Lung (tissue), 12 donors: ENCODE measurements around the gene ATAD3B. TPM values are rescaled to one million over a fixed set of nuclear protein-coding genes. Genes with fewer than 3 reads are reported as not detected.
"Not testable (repeated sequence)": the region's sequence is repeated elsewhere in the genome, so short reads cannot be mapped to it uniquely, and the experiment has no call there.

Source experiments
- ATAC-seq: fragments of 200-7000 bp; cut with Tn5 transposase; one replicate; pipeline ENCODE4 v1.9.1; 2020; ENCODE audit warnings: moderate number of reproducible peaks; ENCODE audit not compliant: insufficient read depth, low FRiP score
- DNase-seq, 3 donors: peaks; one replicate each; pipeline ENCODE4 v3.0.0-alpha.2; 2013 to 2017
- H3K27ac ChIP-seq, 2 donors: one replicate each; pipeline ENCODE4 v1.5.1; 2013; ENCODE audit warnings: mild to moderate bottlenecking in 2 of 2, moderate library complexity in 2 of 2, control low read depth in 1 of 2, inconsistent platforms in 1 of 2, low read depth in 1 of 2, low read length in 1 of 2
- H3K27me3 ChIP-seq, 3 donors: one replicate each; pipeline ENCODE4 v1.5.1; 2013; ENCODE audit warnings: low read length in 2 of 3; ENCODE audit not compliant: control insufficient read depth in 3 of 3, insufficient read depth in 3 of 3
- H3K36me3 ChIP-seq, 4 donors: one replicate each; pipeline ENCODE4 v1.5.1; 2013; ENCODE audit warnings: low read length in 4 of 4, mild to moderate bottlenecking in 1 of 4, moderate library complexity in 1 of 4; ENCODE audit not compliant: control insufficient read depth in 4 of 4, insufficient read depth in 4 of 4
- H3K4me1 ChIP-seq, 5 donors: one replicate each; pipeline ENCODE4 v1.5.1; 2013; ENCODE audit warnings: low read length in 5 of 5, mild to moderate bottlenecking in 2 of 5, moderate library complexity in 1 of 5; ENCODE audit not compliant: control insufficient read depth in 5 of 5, insufficient read depth in 5 of 5
- H3K4me3 ChIP-seq: one replicate; pipeline ENCODE4 v1.5.1; 2013; ENCODE audit warnings: mild to moderate bottlenecking, control low read depth, moderate library complexity
- H3K9ac ChIP-seq, 2 donors: one replicate each; pipeline ENCODE4 v1.5.1; 2013; ENCODE audit warnings: low read length in 2 of 2, control low read depth in 1 of 2; ENCODE audit not compliant: insufficient read depth in 1 of 2
- H3K9me3 ChIP-seq, 4 donors: one replicate each; pipeline ENCODE4 v1.5.1; 2013; ENCODE audit warnings: low read length in 3 of 4, mild to moderate bottlenecking in 1 of 4, moderate library complexity in 1 of 4; ENCODE audit not compliant: control insufficient read depth in 4 of 4, insufficient read depth in 3 of 4
- WGBS, 2 donors: extraction: QIAGEN DNeasy Blood & Tissue Kit; methylation state at CpG; one replicate each; pipeline ENCODE4 v1.1.7; 2013; 5-methylcytosine and 5-hydroxymethylcytosine counted together
- polyA plus RNA-seq, 2 donors: library from polyadenylated mRNA; stranded (reverse); fragments of 200-250 nt; gene quantifications; one replicate each; pipeline ENCODE4 v1.2.1, GENCODE V29; 2013
- total RNA-seq, 2 donors: library from RNA; depleted of rRNA in 1 of 2; stranded (reverse); fragments of >200 nt in 1 of 2; gene quantifications; one replicate each; pipeline ENCODE4 v1.2.1, GENCODE V29; 2014 to 2021
- TF ChIP-seq, protein P1 (sequence below): IDR thresholded peaks from 2 replicates; pipeline ENCODE4 v1.5.1; 2012; ENCODE audit warnings: mild to moderate bottlenecking; ENCODE audit errors: control extremely low read depth, extremely low read depth
- donor health status: control.
- donor health status: control.
- donor health status: Bipolar disorder and iron deficiency.
- donor health status: healthy.
- donor health status: DM: yes; HTN: yes; CAD: no.

ATAD3B gene
- total and polyA plus RNA-seq, 4 donors: 21.6 to 39.0 (median 28.0) TPM

DNA sequence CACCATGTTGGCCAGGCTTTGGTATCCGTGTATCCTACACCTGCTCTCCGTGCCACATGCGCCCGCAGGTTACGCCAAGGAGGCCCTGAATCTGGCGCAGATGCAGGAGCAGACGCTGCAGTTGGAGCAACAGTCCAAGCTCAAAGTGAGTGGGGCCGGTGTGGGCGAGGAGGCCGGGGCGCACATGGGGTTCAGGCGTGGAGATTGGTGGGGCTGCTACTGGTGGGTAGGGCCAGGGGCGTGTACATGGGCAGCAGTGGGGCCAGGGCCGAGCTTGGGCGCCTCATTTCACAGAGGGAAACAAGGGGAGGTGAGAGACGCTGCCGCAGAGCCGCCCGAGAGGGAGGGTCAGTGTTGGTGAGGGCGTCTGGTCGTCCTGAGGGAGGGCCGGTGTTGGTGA, 5.6 kb downstream of the ATAD3B start:
- H3K9me3 ChIP-seq: peaks cover 0 to under 1% (median 0%) of the 10 kb centered on the region in 4 donors
- DNase-seq (no peak), ATAC-seq (no peak)
- peaks cover 0 to 7% (median 0%) of the 10 kb centered on the region in 5 donors for H3K4me1 ChIP-seq
- H3K36me3 ChIP-seq: peaks cover 0 to 31% (median 9%) of the 10 kb centered on the region in 4 donors
- TF ChIP-seq, protein P1, sequence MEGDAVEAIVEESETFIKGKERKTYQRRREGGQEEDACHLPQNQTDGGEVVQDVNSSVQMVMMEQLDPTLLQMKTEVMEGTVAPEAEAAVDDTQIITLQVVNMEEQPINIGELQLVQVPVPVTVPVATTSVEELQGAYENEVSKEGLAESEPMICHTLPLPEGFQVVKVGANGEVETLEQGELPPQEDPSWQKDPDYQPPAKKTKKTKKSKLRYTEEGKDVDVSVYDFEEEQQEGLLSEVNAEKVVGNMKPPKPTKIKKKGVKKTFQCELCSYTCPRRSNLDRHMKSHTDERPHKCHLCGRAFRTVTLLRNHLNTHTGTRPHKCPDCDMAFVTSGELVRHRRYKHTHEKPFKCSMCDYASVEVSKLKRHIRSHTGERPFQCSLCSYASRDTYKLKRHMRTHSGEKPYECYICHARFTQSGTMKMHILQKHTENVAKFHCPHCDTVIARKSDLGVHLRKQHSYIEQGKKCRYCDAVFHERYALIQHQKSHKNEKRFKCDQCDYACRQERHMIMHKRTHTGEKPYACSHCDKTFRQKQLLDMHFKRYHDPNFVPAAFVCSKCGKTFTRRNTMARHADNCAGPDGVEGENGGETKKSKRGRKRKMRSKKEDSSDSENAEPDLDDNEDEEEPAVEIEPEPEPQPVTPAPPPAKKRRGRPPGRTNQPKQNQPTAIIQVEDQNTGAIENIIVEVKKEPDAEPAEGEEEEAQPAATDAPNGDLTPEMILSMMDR: no peak
- H3K4me3 ChIP-seq: no peak overlapping the region
- H3K27ac ChIP-seq: no peak overlapping the region
- H3K27me3 ChIP-seq: no peaks in the 10 kb centered on the region
- no peak overlapping the region for H3K9ac ChIP-seq
- 97% methylated on average over 22 of the region's 22 CpGs for WGBS, 2 donors

DNA sequence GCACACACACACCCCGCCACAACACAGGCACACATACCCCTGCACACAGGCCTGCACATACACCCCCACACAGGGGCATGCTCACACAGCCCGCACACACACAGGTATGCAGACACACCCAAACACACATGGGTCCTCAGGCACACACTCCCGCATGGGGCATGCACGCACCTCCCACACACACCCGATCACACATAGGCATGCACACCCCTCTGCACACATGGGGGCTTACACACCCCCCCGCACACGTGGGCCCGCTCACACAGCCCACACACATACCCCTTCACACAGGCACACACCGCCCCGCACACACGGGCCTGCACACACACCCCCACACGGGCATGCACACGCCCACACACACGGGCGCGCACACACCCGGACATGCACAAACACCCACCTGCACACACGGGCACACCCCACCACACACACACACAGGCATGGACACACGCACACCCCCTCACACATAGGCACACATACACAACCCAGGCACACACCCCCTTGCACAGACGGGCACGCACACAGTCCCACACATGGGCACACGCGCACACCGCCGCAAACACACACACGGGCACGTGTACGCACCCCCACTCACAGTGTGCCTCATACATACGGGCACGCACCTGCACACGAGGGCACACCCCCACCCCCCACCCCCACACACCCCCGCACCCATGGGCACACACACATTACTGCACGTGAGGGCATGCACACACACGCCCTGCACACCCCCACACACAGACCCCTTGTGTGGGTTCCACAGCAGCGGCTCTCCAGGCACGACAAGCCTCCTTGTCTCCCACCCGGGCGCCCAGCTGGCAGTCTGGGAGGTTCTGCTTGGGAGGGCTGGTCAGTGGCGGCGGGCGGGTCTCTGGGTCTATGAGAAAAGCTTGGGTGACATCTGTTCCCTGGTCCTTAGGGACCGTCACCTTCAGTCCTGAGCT, 8.3 kb downstream of the ATAD3B start:
- ATAC-seq: no peak
- no peak overlapping the region for H3K4me3 ChIP-seq
- H3K27me3 ChIP-seq: no peaks in the 10 kb centered on the region
- TF ChIP-seq, protein P1: no peak
- DNase-seq: no peak
- WGBS, 2 donors: 96 to 98% methylated on average over 42 of the region's 42 CpGs
- peaks cover 0 to 49% (median 17%) of the 10 kb centered on the region in 4 donors for H3K36me3 ChIP-seq
- H3K4me1 ChIP-seq: no peaks in the 10 kb centered on the region
- H3K9me3 ChIP-seq: peaks cover 0 to 2% (median 0%) of the 10 kb centered on the region in 4 donors
- H3K27ac ChIP-seq: no peak overlapping the region
- H3K9ac ChIP-seq: no peak overlapping the region

- H3K9ac ChIP-seq, H3K27ac ChIP-seq, ATAC-seq, H3K4me3 ChIP-seq, H3K9me3 ChIP-seq, DNase-seq, H3K4me1 ChIP-seq, H3K27me3 ChIP-seq: not testable (repeated sequence)
- 96 to 97% methylated on average over 16 of the region's 16 CpGs for WGBS, 2 donors
- H3K36me3 ChIP-seq: peaks cover 0 to 53% (median 17%) of the 10 kb centered on the region in 4 donors
Observed at GRCh38 chr1:1480488-1480867, 8.9 kb downstream of the ATAD3B start.

GRCh38 chr1:1481811-1482210, 10.2 kb downstream of the ATAD3B start:
- not testable (repeated sequence) for H3K4me3 ChIP-seq, H3K4me1 ChIP-seq, H3K9ac ChIP-seq, DNase-seq, H3K27ac ChIP-seq, H3K9me3 ChIP-seq, H3K27me3 ChIP-seq, ATAC-seq
- WGBS, 2 donors: 98 to 99% methylated on average over 15 to 30 of the region's 30 CpGs
- H3K36me3 ChIP-seq: peaks cover 0 to 61% (median 19%) of the 10 kb centered on the region in 4 donors
